Type B pancreatic cell (in vitro differentiated cells): ENCODE measurements around the gene PLCB2. TPM values are rescaled to one million over a fixed set of nuclear protein-coding genes. Genes with fewer than 3 reads are reported as not detected.

Source experiments
- total RNA-seq: library from RNA; stranded (reverse); gene quantifications from 2 replicates; pipeline ENCODE4 v1.2.1, GENCODE V29; 2021; ENCODE audit warnings: low replicate concordance

The PLCB2 gene
- total RNA-seq, 1 donor from 2014 or later, result 5.8 TPM

Other genes with a start within 250 kb of the PLCB2 start
- gene BMF, start 199.1 kb downstream of the PLCB2 start, total RNA-seq, result 60.9 and 112 TPM in 2 replicates
- gene BUB1B, start 146.9 kb downstream of the PLCB2 start, total RNA-seq, result 21.8 and 69.5 TPM in 2 replicates
- gene PAK6, start 68.9 kb downstream of the PLCB2 start, total RNA-seq, result 7.8 and 21.2 TPM in 2 replicates
- 0.98 and 1.5 TPM in 2 replicates for gene ANKRD63, start 24.9 kb downstream of the PLCB2 start, total RNA-seq
- 12.3 and 23.6 TPM in 2 replicates for gene INAFM2, start 15.8 kb upstream of the PLCB2 start, total RNA-seq
- gene CCDC9B, start 33.0 kb upstream of the PLCB2 start, total RNA-seq, result 1.6 and 2.4 TPM in 2 replicates
- 5.6 and 15.8 TPM in 2 replicates for gene PHGR1, start 43.1 kb upstream of the PLCB2 start, total RNA-seq
- 1.5 and 1.8 TPM in 2 replicates for gene DISP2, start 50.3 kb upstream of the PLCB2 start, total RNA-seq
- 24.1 and 52.2 TPM in 2 replicates for gene KNSTRN, start 74.8 kb upstream of the PLCB2 start, total RNA-seq
- gene IVD, start 97.9 kb upstream of the PLCB2 start, total RNA-seq, result 31.9 and 86.6 TPM in 2 replicates
- gene BAHD1, start 133.0 kb upstream of the PLCB2 start, total RNA-seq, result 21.6 and 24.8 TPM in 2 replicates
- 12.7 and 24.2 TPM in 2 replicates for gene CHST14, start 163.0 kb upstream of the PLCB2 start, total RNA-seq